Measurements from ENCODE around the gene CADM2.

GRCh38 chr3:85846940-85847339, 888.2 kb downstream of the CADM2 start:
- no peak for TF ChIP-seq POLR2AphosphoS5 (IDR thresholded peaks at IDR 0.05; ENCODE audit: low read depth, low read length)
- no peak for TF ChIP-seq POLR2A (IDR thresholded peaks at IDR 0.05; ENCODE audit: low read depth, low read length)
- no peak for TF ChIP-seq TAF1 (IDR thresholded peaks at IDR 0.05; ENCODE audit: borderline replicate concordance, low read depth, low read length)

Data from GM12892 (cell line).